SJCRH30 (cell line): ENCODE measurements around the gene KLF13. TPM values are rescaled to one million over a fixed set of nuclear protein-coding genes. Genes with fewer than 3 reads are reported as not detected.
A peak's percentile ranks its signal among the peaks of the same experiment; 100 is the strongest.

Experiments used
- DNase-seq, 2 experiments: peaks; one replicate each; pipeline ENCODE4 v3.0.0-alpha.2; 2015 to 2020
- H3K27ac ChIP-seq: fragments of 250-450 bp; sonication (Bioruptor Pico); 2 replicates; pipeline ENCODE4 v1.5.1; 2020; ENCODE audit warnings: mild to moderate bottlenecking, moderate library complexity
- H3K27me3 ChIP-seq: fragments of 250-450 bp; sonication (Bioruptor Pico); 2 replicates; pipeline ENCODE4 v1.5.1; 2020; ENCODE audit warnings: mild to moderate bottlenecking, moderate library complexity
- H3K36me3 ChIP-seq: fragments of 250-450 bp; sonication (Bioruptor Pico); 2 replicates; pipeline ENCODE4 v1.5.1; 2020; ENCODE audit warnings: mild to moderate bottlenecking, moderate library complexity
- H3K4me1 ChIP-seq: fragments of 250-450 bp; sonication (Bioruptor Pico); 2 replicates; pipeline ENCODE4 v1.5.1; 2020; ENCODE audit warnings: mild to moderate bottlenecking, moderate library complexity
- H3K4me3 ChIP-seq: fragments of 250-450 bp; sonication (Bioruptor Pico); 2 replicates; pipeline ENCODE4 v1.5.1; 2020; ENCODE audit warnings: mild to moderate bottlenecking, moderate library complexity
- H3K9me3 ChIP-seq: fragments of 250-450 bp; sonication (Bioruptor Pico); replicated peaks from 2 replicates; pipeline ENCODE4 v1.5.1; 2020; ENCODE audit warnings: mild to moderate bottlenecking, moderate library complexity
- total RNA-seq: library from RNA; depleted of rRNA; stranded (reverse); fragments of >200 nt; shearing (Covaris generic); gene quantifications from 2 replicates; pipeline ENCODE4 v1.2.3, GENCODE V29; 2014

KLF13 gene
- total RNA-seq, 1 experiment from 2014 or later, result 33.1 TPM

- H3K36me3 ChIP-seq, result no peaks in the 10 kb centered on the region
- no peaks in the 10 kb centered on the region for H3K27me3 ChIP-seq
- H3K27ac ChIP-seq, result no peak overlapping the region
- no peak for DNase-seq
- peaks cover 9% of the 10 kb centered on the region; the same call in 1 of the 2 replicates for H3K4me1 ChIP-seq
- H3K4me3 ChIP-seq, result no peak overlapping the region
- H3K9me3 ChIP-seq, result no peaks in the 10 kb centered on the region
Observed at GRCh38 chr15:31390029-31390428, 63.4 kb downstream of the KLF13 start.

DNA sequence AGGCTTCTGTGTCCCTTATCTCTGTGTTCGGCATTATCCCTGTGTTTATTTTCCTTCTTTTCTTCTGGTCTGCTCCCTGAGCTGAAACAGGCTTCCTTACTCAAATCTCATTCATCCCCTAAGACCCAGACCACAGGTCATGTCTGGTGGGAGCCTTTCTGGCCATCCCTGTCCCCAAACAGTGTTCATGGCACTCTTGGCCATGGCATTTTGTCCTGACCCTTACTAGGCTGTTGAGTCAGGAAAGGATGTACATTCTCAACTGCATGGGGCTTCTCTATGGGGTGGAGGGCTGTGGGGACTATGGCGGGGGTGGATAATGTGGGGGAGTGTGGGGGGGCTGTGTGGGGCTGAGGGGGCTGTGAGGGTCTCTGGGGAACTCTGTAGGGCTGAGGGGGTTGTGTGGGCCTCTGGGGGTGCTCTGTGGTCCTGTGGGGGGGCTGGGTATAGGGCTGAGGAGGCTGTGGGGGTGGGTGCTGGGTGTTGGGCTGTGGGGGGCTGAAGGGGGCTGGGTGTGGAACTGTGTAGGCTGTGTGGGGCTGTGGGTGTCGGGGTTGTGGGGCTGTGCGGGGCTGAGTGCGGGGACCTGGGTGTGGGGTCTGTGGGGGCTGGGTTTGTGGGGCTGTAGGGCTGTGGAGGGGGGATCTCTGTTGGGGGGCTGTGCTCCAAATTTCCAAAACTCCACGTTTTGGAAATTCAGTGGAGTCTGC is 64.3 kb downstream of the KLF13 start:
- Histone ChIP-seq H3K27me3 (no peaks in the 10 kb centered on the region), H3K36me3 (no peaks in the 10 kb centered on the region), H3K4me1 (peaks cover 9% of the 10 kb centered on the region; the same call in 1 of the 2 replicates), H3K4me3 (no peak overlapping the region), H3K27ac (no peak overlapping the region), H3K9me3 (no peaks in the 10 kb centered on the region)
- DNase-seq, result no peak

- Histone ChIP-seq H3K36me3 (no peaks in the 10 kb centered on the region), H3K4me3 (peak overlapping the region; percentile 59), H3K27me3 (no peaks in the 10 kb centered on the region), H3K9me3 (no peaks in the 10 kb centered on the region), H3K27ac (peak overlapping the region; percentile 16; the same call in 1 of the 2 replicates), H3K4me1 (peaks cover 19% of the 10 kb centered on the region)
- DNase-seq, result peak; percentile 67 to 76
Observed at GRCh38 chr15:31391687-31392671, 65.3 kb downstream of the KLF13 start.

DNA sequence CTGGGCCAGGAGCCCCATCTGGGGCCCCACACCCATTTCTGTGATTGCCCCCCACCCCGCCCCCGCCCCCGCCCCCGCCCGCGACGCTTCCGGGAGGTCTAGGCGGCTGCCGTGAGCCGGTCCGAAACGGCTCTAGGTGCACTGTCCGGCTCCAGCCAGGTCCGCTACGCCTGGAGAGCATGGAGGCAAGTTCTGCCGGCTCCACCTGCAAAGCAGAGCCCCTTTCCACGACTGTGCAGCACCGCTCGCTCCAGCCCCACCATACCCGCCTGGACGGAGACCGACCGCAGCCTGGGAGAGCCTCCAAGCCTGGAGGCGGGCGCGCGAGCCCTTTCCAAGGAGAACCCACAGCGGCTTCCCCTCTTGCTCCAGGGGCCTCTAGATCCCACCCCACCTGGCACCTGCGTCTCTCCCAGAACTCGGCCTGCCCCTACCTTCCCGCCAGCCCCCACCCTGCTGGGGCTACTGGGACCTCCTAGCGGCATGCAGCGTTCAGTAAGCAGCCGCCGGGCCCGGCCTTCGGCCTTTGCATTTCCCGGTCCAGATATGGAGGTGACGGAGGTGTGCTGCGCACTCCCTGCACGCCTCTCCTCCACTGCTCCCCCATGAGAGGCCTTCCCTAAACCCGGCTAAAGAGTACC is 66.2 kb downstream of the KLF13 start:
- peak overlapping the region; percentile 59 for H3K4me3 ChIP-seq

GRCh38 chr15:31393444-31394091 is 66.9 kb downstream of the KLF13 start:
- Histone ChIP-seq H3K36me3 (no peaks in the 10 kb centered on the region), H3K27me3 (no peaks in the 10 kb centered on the region), H3K4me1 (peaks cover 23% of the 10 kb centered on the region), H3K4me3 (no peak overlapping the region), H3K27ac (no peak overlapping the region), H3K9me3 (no peaks in the 10 kb centered on the region)
- no peak for DNase-seq

More for the DNA sequence above, 66.2 kb downstream of the KLF13 start:
- H3K27ac ChIP-seq, result no peak overlapping the region
- DNase-seq, result no peak
- H3K4me1 ChIP-seq, result peaks cover 20% of the 10 kb centered on the region
- no peaks in the 10 kb centered on the region for H3K36me3 ChIP-seq
- no peaks in the 10 kb centered on the region for H3K27me3 ChIP-seq
- H3K9me3 ChIP-seq, result no peaks in the 10 kb centered on the region

DNA sequence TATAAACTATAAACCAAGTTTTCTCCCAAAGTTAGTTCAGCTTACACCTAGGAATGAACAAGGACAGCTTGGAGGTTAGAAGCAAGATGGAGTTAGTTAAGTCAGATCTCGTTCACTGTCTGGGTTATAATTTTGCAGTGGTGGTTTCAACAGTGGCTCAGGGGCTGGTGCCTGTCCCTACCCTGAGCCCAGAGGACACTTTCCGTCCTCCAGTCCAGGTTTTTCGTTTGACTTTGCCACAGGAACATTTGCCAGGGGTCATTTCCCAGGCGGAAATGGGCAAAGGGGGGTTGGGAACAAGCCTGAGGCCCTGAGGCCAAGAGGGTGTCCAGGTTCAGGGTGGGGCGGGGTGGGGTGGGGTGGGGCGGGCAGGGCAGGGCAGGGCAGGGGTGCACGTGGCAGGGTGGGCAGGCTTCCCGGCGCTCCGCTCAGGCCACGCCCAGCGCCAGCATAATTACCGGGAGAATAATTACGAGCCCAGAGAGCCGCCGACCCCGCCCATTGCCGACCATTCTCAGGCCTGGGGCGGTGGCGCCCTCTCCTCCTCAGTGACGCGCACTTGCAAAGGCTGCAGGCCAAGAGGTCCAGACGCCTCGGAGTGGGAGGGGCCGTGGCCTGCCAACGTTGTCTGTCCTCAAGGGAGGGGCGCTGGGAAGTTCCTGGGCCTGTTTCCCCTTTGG is 70.4 kb downstream of the KLF13 start:
- Histone ChIP-seq H3K36me3 (no peaks in the 10 kb centered on the region), H3K27ac (peak overlapping the region; percentile 15; the same call in 1 of the 2 replicates), H3K4me1 (peaks cover 27% of the 10 kb centered on the region), H3K27me3 (no peaks in the 10 kb centered on the region), H3K4me3 (peak overlapping the region; percentile 40), H3K9me3 (no peaks in the 10 kb centered on the region)
- peak; percentile 94 for DNase-seq

DNA sequence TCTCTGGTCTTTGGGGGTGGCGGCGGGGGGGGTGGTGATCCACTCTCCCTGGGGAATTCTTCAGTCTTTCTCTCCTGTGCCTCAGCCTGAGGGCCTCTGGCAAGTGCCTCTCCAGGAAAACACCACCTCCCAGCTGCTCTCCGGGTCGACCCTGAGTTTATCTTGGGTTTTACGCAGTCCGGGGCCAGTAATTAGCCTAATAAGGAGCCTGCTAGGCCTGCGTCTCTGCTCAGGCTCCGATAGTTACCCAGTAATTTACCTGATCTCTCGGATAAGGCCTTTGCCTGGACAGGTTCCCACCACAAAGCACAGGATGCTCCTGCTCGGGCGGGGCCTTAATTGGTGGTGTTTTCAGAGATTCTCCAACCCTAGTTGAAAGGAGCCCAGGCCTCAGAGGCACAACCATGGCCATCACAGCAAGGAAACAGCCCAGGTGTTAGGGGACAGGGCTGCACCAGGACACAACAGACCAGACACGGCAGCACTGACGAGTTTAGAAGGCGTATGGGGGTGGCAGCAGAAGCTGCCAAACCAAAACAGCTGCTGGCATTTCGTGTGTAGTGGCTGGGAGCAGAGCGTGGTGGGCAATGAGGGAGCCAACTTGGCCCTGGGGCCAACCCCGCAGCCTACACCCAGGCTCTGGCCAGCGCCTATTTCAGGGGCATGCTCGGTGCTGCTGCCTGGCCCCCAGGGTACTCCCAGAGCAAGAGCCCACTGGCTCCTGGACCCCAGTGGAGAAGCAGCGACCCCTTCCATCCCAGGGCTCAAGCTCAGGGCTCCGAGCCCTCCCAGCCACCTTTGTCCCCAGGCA is 71.4 kb downstream of the KLF13 start:
- no peaks in the 10 kb centered on the region for H3K27me3 ChIP-seq
- H3K9me3 ChIP-seq, result no peaks in the 10 kb centered on the region
- H3K27ac ChIP-seq, result no peak overlapping the region
- DNase-seq, result peak in 1 of 2 experiments; percentile 47
- peak overlapping the region; percentile 40; the same call in 1 of the 2 replicates for H3K4me3 ChIP-seq
- H3K36me3 ChIP-seq, result no peaks in the 10 kb centered on the region
- peaks cover 36% of the 10 kb centered on the region for H3K4me1 ChIP-seq

- no peak for DNase-seq
- no peak overlapping the region for H3K4me3 ChIP-seq
- H3K27ac ChIP-seq, result no peak overlapping the region
- H3K27me3 ChIP-seq, result no peaks in the 10 kb centered on the region
- no peaks in the 10 kb centered on the region for H3K36me3 ChIP-seq
- H3K4me1 ChIP-seq, result peaks cover 38% of the 10 kb centered on the region
- H3K9me3 ChIP-seq, result no peaks in the 10 kb centered on the region
Observed at GRCh38 chr15:31398677-31399301, 72.2 kb downstream of the KLF13 start.

DNA sequence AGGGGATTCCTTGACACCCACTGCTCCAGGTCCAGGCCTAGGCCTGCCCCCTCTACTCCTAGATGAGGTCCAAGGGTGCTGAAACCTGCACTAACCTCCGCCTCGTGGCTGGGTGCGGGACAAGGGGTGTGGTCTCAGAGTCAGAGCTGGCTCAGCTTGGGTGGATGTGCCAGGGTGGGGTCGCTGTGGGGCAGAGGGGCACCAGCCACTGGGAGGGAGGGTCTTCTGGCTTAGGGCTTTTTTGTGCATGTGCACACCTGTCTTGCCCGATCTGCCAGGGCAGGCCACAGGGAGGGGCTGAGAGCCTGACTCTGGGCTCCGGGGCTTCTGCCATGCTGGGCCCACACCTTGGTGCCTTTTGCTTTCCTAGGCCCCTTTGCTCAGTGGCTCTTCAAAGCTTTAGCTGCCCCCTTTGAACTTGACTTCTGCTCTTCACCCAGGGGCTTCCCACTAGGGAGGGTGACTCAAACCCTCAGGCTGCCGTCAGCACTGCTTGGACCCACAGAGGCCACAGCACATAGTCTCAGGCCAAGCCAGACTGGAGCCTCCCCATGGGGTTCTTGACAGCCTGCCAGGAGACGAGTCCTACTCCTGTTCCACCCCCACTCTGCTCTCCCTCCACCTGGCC is 73.0 kb downstream of the KLF13 start:
- DNase-seq, result no peak
- Histone ChIP-seq H3K4me3 (no peak overlapping the region), H3K4me1 (peaks cover 38% of the 10 kb centered on the region), H3K27ac (no peak overlapping the region), H3K27me3 (no peaks in the 10 kb centered on the region), H3K36me3 (no peaks in the 10 kb centered on the region), H3K9me3 (no peaks in the 10 kb centered on the region)

DNA sequence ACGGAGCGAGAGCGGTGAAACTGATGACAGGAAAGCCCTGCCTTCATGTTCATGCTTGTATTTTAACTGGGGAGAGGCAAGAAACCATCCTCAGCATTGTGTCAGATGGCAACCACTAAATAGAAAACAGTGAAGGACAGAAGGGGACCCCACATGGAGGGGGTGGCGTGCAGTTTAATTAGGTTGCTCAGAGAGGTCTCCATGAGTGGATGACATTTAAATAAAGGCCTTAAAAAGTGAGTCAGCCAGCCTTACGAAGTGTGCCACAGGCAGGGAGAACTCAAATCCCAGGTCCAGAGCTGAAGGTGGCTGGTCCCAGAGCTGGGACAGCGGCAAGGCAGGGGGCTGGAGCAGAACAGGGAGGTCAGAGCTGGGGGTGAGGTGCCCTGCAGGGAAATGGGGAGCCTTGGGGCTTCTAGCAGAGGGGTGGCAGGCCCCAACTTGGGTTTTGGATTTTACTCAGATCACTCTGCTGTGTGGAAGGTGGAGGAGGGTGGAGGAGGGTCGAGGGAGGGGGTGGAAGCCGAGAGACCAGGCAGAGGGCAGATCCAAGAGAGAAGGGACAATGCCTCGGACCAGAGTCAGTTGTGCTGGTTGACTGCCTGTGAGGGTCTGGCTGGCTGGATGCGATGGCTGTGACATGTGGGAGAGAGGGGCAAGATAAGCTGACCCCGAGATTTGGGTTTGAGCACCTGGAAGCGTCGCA is 73.7 kb downstream of the KLF13 start:
- Histone ChIP-seq H3K4me3 (no peak overlapping the region), H3K4me1 (peaks cover 38% of the 10 kb centered on the region), H3K27ac (no peak overlapping the region), H3K36me3 (no peaks in the 10 kb centered on the region), H3K9me3 (no peaks in the 10 kb centered on the region), H3K27me3 (no peaks in the 10 kb centered on the region)
- DNase-seq, result no peak

DNA sequence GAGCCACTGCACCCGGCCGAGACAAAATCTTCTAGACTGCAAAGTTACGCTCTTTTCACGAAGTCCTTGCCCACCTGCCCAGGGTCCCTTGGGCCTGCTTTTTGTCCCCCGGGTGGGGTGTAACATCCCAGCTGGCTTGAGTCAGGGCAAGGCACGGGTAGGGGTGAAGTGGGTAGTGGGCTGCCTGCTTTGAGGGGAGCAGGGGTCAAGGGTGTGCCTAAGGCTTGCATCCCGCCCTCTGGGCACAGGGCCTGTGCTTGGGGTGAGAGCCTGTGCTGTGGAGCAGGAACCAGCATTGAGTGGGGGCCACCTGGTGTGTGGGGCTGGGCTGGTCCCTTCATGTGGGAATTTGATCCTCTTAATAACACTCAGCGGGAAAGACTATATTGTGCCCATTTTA is 74.6 kb downstream of the KLF13 start:
- no peak overlapping the region for H3K27ac ChIP-seq
- no peaks in the 10 kb centered on the region for H3K9me3 ChIP-seq
- no peaks in the 10 kb centered on the region for H3K27me3 ChIP-seq
- H3K4me3 ChIP-seq, result no peak overlapping the region
- H3K36me3 ChIP-seq, result no peaks in the 10 kb centered on the region
- no peak for DNase-seq
- peaks cover 37% of the 10 kb centered on the region for H3K4me1 ChIP-seq

GRCh38 chr15:31402003-31402402 is 75.4 kb downstream of the KLF13 start:
- H3K27me3 ChIP-seq, result no peaks in the 10 kb centered on the region
- H3K36me3 ChIP-seq, result no peaks in the 10 kb centered on the region
- no peak overlapping the region for H3K27ac ChIP-seq
- peaks cover 31% of the 10 kb centered on the region for H3K4me1 ChIP-seq
- H3K4me3 ChIP-seq, result no peak overlapping the region
- no peak for DNase-seq
- no peaks in the 10 kb centered on the region for H3K9me3 ChIP-seq
